ENCODE results near the gene STX19.

Gene STX19

DNA sequence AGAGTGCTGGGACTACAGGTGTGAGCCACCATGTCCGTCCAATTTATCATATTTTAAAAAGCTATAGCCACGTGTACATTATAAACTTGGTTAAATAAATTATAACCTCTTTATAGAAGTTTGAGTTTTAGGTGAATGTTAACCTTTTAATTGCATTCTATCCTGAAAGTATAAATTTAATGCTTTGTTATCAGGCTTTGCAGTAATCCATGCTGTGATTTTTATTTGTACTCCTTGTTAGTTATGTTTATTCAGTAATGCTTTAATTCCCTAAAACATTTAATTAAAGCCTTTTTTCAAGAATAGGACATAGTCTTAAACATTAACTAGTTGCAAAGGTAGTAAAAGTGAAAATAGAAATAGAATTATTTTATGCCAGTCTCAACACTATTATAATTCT, 36.8 kb downstream of the STX19 start:
- Histone ChIP-seq H3K4me3 (ENCODE audit: low read depth, low read length) (no peak overlapping the region), H3K27ac (no peak overlapping the region), H3K27me3 (ENCODE audit: control insufficient read depth, insufficient read depth, low read length) (no peaks in the 10 kb centered on the region), H3K79me2 (peaks cover 14% of the 10 kb centered on the region), H3K36me3 (ENCODE audit: control insufficient read depth, insufficient read depth, low read length) (no peaks in the 10 kb centered on the region), H3K9me3 (ENCODE audit: control insufficient read depth, low read length) (no peaks in the 10 kb centered on the region), H3K4me1 (peaks cover 3% of the 10 kb centered on the region), H3K9ac (no peak overlapping the region), H3K4me2 (ENCODE audit: low read length) (no peak overlapping the region), H2AFZ (no peak overlapping the region)
- no peak for TF ChIP-seq CTCF (IDR thresholded peaks at IDR 0.05)

- Histone ChIP-seq H3K36me3 (ENCODE audit: control insufficient read depth, insufficient read depth, low read length) (no peaks in the 10 kb centered on the region), H3K79me2 (peaks cover 17% of the 10 kb centered on the region), H3K4me2 (ENCODE audit: low read length) (no peak overlapping the region), H3K9me3 (ENCODE audit: control insufficient read depth, low read length) (no peaks in the 10 kb centered on the region), H3K27ac (no peak overlapping the region), H3K4me1 (peaks cover 3% of the 10 kb centered on the region), H2AFZ (peak overlapping the region; percentile 14), H3K9ac (no peak overlapping the region), H3K27me3 (ENCODE audit: control insufficient read depth, insufficient read depth, low read length) (no peaks in the 10 kb centered on the region), H3K4me3 (ENCODE audit: low read depth, low read length) (no peak overlapping the region)
- TF ChIP-seq CTCF (IDR thresholded peaks at IDR 0.05): no peak
These were observed 39.2 kb downstream of the STX19 start for GRCh38 chr3:93989241-93989640.

DNA sequence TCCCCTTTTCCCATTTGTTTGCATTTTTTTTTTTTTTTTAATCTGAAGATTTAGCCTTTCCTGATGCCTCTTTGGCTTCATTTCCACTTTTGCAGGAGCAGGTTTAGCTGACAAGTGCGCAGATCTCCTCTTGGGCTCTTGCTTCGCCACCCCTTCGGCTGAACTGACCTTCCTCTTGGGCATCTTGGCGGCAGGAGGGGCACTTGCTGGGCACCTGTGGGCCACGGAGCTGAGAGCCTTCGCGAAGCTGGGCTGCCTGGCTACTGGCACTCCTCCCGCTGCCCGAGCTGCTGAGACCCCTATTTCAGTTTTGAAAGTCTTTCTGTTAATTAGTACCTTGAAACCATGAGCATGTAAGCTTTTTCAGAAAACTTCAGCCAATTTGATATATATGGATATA, 39.6 kb downstream of the STX19 start:
- Histone ChIP-seq H2AFZ (peak overlapping the region; percentile 14), H3K4me2 (ENCODE audit: low read length) (peak overlapping the region; percentile 21), H3K4me1 (peaks cover 3% of the 10 kb centered on the region), H3K36me3 (ENCODE audit: control insufficient read depth, insufficient read depth, low read length) (no peaks in the 10 kb centered on the region), H3K79me2 (peaks cover 17% of the 10 kb centered on the region), H3K27ac (peak overlapping the region; percentile 11), H3K27me3 (ENCODE audit: control insufficient read depth, insufficient read depth, low read length) (no peaks in the 10 kb centered on the region), H3K4me3 (ENCODE audit: low read depth, low read length) (no peak overlapping the region), H3K9ac (no peak overlapping the region), H3K9me3 (ENCODE audit: control insufficient read depth, low read length) (no peaks in the 10 kb centered on the region)
- no peak for TF ChIP-seq CTCF (IDR thresholded peaks at IDR 0.05)

GRCh38 chr3:93988283-93988682, 40.1 kb downstream of the STX19 start:
- Histone ChIP-seq H3K27me3 (ENCODE audit: control insufficient read depth, insufficient read depth, low read length) (no peaks in the 10 kb centered on the region), H3K27ac (peak overlapping the region; percentile 11), H3K4me1 (peaks cover 3% of the 10 kb centered on the region), H2AFZ (peak overlapping the region; percentile 14), H3K9ac (no peak overlapping the region), H3K79me2 (peaks cover 16% of the 10 kb centered on the region), H3K36me3 (ENCODE audit: control insufficient read depth, insufficient read depth, low read length) (no peaks in the 10 kb centered on the region), H3K4me2 (ENCODE audit: low read length) (peak overlapping the region; percentile 21), H3K4me3 (ENCODE audit: low read depth, low read length) (no peak overlapping the region), H3K9me3 (ENCODE audit: control insufficient read depth, low read length) (no peaks in the 10 kb centered on the region)
- no peak for TF ChIP-seq CTCF (IDR thresholded peaks at IDR 0.05)

DNA sequence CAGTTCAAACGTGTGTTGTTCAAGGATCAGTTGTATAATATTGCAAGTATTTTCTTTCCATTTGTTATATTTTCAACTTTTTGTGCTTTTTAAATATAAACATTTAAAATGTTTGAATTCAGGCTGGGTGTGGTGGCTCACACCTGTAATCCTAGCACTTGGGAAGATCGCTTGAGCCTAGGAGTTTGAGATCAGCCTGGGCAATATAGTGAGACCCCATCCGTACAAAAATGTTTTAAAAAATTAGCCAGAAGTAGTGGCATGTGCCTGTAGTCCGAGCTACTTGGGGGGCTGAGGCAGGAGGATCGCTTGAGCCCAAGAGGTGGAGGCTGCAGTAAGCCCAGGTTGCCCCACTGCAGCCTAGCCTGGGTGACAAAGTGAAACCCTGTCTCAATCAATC, 43.8 kb downstream of the STX19 start:
- H3K4me3 ChIP-seq (ENCODE audit: low read depth, low read length): no peak overlapping the region
- no peaks in the 10 kb centered on the region for H3K9me3 ChIP-seq (ENCODE audit: control insufficient read depth, low read length)
- H3K36me3 ChIP-seq (ENCODE audit: control insufficient read depth, insufficient read depth, low read length): no peaks in the 10 kb centered on the region
- peaks cover 3% of the 10 kb centered on the region for H3K79me2 ChIP-seq
- no peak overlapping the region for H3K27ac ChIP-seq
- H2AFZ ChIP-seq: no peak overlapping the region
- H3K9ac ChIP-seq: no peak overlapping the region
- H3K27me3 ChIP-seq (ENCODE audit: control insufficient read depth, insufficient read depth, low read length): no peaks in the 10 kb centered on the region
- H3K4me1 ChIP-seq: peaks cover 3% of the 10 kb centered on the region
- TF ChIP-seq CTCF (IDR thresholded peaks at IDR 0.05): no peak
- no peak overlapping the region for H3K4me2 ChIP-seq (ENCODE audit: low read length)
